ENCODE results near the gene UST.

DNA sequence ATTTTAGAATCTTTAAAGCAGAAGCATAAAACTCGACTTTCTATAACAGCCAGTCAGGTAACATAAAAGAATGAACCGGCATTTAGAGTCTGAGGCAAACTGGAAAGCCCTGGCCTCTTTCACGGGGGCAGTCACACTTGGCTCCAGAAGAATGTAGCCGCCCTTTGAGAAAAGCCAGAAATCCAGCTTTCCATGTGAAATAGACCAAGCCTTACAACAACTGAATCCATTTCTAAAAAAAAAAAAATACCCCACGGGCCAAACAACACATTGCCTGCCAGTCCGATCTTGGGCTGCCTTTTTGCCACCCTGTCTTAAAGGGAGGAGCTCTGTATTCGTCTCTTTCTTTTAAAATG lies 317.8 kb downstream of the UST start:
- TF ChIP-seq CTCF (conservative IDR thresholded peaks at IDR 0.05; ENCODE audit: low read length) (no peak), EZH2phosphoT487 (IDR thresholded peaks at IDR 0.05; ENCODE audit: borderline replicate concordance, low read depth, low read length) (no peak)

All from OCI-LY7 (cell line).